Astrocyte of the cerebellum (primary cell): ENCODE data around the gene MRM2.

Source experiments
- DNase-seq: peaks from one replicate; pipeline ENCODE4 v3.0.0-alpha.2; 2011; ENCODE audit warnings: low read depth
- H3K4me3 ChIP-seq: 2 replicates; pipeline ENCODE4 v1.5.1; 2011; ENCODE audit warnings: mild to moderate bottlenecking, low read depth, low read length, moderate library complexity
- CTCF ChIP-seq: IDR thresholded peaks from 2 replicates; pipeline ENCODE4 v1.5.1; 2012; ENCODE audit warnings: low read length, low read depth, moderate library complexity, mild to moderate bottlenecking; ENCODE audit errors: missing control alignments
- in situ Hi-C: cut with HindIII; loops from 2 replicates; pipeline ENCODE4 v1.10.0; 2017; ENCODE audit warnings: low sequenced_read_pairs

MRM2 gene

GRCh38 chr7:2241580-2242540, at the start of gene MRM2, which contains the start of gene NUDT1:
MRM2 (minus strand) TSS chr7:2242205; CDS start chr7:2242169, 36 bp downstream.
NUDT1 (plus strand) TSS chr7:2242226; CDS start chr7:2244575, 2,349 bp downstream.
- no peak for TF ChIP-seq CTCF
- in situ Hi-C loops: no loop called here
- H3K4me3 ChIP-seq: peak within 1 kb of the TSS; percentile 81
- DNase-seq: no peak

DNA sequence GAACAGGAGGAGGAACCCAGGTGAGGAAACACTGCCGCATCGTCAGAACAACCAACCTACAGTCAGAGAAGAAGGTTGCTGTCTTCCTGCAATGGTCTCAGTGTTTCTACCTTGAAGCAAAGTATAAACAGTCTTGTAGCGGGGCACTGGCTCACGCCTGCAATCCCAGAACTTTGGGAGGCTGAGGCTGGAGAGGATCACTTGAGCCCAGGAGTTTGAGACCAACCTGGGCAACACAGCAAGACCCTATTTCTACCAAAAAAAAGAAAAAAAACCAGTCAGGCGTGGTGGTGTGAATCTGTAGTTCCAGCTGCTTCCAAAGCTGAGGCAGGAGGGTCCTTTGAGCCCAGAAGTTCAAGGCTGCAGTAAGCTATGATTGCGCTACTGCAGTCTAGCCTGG, 48.9 kb upstream of the MRM2 start:
- no peak for TF ChIP-seq CTCF

DNA sequence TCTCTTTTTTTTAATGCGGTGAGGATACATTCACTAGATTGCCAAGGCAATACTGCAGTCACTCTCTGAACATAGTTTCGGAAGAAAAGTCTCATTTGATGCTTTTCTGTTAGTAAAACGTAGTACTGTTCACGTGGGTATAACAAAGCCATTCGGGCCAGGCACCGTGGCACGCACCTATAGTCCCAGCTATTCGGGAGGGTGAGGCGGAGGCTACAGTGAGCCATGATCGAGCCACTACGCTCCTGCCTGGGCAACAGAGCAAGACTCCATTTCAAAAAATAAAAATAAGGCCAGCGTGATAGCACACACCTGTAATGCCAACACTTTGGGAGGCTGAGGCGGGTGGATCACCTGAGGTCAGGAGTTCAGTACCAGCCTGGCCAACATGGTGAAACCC, 47.6 kb upstream of the MRM2 start:
- no peak for DNase-seq
- TF ChIP-seq CTCF: no peak
- in situ Hi-C loops: no loop called here
- H3K4me3 ChIP-seq: no peak overlapping the region

More for the DNA sequence above, 48.9 kb upstream of the MRM2 start:
- DNase-seq: no peak
- in situ Hi-C loops: no loop called here
- H3K4me3 ChIP-seq: no peak overlapping the region

DNA sequence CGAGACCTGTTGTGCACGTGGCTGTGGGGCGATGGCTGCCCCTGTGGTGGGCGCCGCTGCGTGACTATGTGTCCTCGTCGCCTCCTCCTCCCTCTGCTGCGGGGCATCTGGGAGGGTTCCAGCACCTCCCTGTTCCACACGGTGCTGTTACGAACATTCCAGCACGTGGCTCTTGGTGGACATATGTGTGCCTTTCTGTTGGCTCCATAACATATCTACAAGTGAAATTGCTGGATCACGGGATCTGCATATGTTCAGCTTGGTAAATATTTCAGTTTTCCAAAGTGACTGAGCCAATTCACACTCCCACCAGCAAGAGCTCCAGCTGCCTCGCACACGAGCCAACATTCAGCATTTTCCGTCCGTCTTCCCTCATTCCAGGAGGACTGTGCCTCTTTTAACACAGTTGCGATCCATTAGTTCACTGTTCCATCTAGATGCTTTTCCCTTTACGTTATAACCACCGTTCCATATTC, 47.1 kb upstream of the MRM2 start:
- in situ Hi-C loops: no loop called here
- no peak for TF ChIP-seq CTCF
- no peak for DNase-seq
- no peak overlapping the region for H3K4me3 ChIP-seq

DNA sequence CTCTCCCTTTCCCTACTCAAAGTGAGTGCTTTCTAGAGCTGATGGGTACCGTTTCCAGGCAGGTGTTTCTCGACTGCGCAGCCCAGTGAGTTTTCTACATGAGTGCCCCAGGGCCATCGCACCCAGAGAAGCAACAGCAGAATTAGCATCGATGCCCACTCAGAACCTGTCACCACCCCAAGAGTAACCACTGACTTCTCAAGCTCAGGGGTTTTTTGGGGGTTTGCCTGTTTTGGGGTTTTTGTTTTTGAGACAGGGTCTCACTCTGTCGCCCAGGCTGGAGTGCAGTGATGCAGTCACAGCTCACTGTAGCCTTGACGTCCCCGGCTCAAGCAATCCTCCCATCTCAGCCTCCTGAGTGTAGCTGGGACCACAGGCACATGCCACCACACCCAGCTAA, 46.5 kb upstream of the MRM2 start:
- no peak for TF ChIP-seq CTCF

DNA sequence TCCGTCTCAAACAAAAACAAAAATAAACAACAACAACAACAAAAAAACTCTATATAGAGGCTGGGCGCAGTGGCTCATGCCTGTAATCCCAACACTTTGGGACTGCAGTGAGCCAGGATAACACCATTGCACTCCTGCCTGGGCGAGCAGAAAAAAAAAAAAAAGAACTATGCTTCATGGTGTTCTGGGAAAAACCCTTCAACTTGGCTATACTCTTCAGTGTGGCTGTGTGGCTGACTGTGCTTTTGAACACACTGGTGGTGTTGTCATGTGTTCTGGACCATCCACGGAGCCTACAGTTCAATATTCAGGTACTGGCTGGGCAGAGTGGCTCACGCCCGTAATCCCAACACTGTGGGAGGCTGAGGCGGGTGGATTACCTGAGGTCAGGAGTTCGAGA, 45.7 kb upstream of the MRM2 start:
- in situ Hi-C loops: no loop called here
- DNase-seq: no peak
- TF ChIP-seq CTCF: no peak
- H3K4me3 ChIP-seq: no peak overlapping the region

More for the DNA sequence above, 46.5 kb upstream of the MRM2 start:
- DNase-seq: no peak
- in situ Hi-C loops: no loop called here
- H3K4me3 ChIP-seq: no peak overlapping the region
